Duodenal mucosa (tissue), 2 donors: Measurements from ENCODE around the gene SMYD5.

Experiments used
- H3K27ac ChIP-seq: one replicate; pipeline ENCODE4 v1.7.0; 2013; ENCODE audit warnings: low read depth, low read length
- H3K27me3 ChIP-seq, 2 donors: one replicate each; pipeline ENCODE4 v1.7.0; 2013; ENCODE audit warnings: low read length in 2 of 2, control low read depth in 1 of 2; ENCODE audit not compliant: insufficient read depth in 2 of 2, control insufficient read depth in 1 of 2
- H3K36me3 ChIP-seq, 2 donors: one replicate each; pipeline ENCODE4 v1.7.0; 2013; ENCODE audit warnings: low read length in 2 of 2, control low read depth in 1 of 2; ENCODE audit not compliant: insufficient read depth in 2 of 2, control insufficient read depth in 1 of 2
- H3K4me1 ChIP-seq, 2 donors: one replicate each; pipeline ENCODE4 v1.7.0; 2013; ENCODE audit warnings: low read length in 2 of 2, control low read depth in 1 of 2; ENCODE audit not compliant: insufficient read depth in 2 of 2, control insufficient read depth in 1 of 2
- H3K4me3 ChIP-seq, 2 donors: one replicate each; pipeline ENCODE4 v1.7.0; 2013; ENCODE audit warnings: low read length in 2 of 2, low read depth in 1 of 2
- H3K9ac ChIP-seq, 2 donors: one replicate each; pipeline ENCODE4 v1.7.0; 2013; ENCODE audit warnings: low read length in 2 of 2, low read depth in 1 of 2
- H3K9me3 ChIP-seq, 2 donors: one replicate each; pipeline ENCODE4 v1.7.0; 2013; ENCODE audit warnings: low read length in 2 of 2, control low read depth in 1 of 2; ENCODE audit not compliant: control insufficient read depth in 1 of 2

Gene SMYD5

GRCh38 chr2:73205611-73206010 is 8.4 kb upstream of the SMYD5 start:
- Histone ChIP-seq H3K9me3 (no peaks in the 10 kb centered on the region), H3K9ac (no peak overlapping the region), H3K27me3 (peaks cover 31 to 37% of the 10 kb centered on the region in 2 donors), H3K36me3 (no peaks in the 10 kb centered on the region), H3K4me1 (peaks cover 0 to 9% of the 10 kb centered on the region in 2 donors), H3K4me3 (no peak overlapping the region), H3K27ac (no peak overlapping the region)

- Histone ChIP-seq H3K9me3 (no peaks in the 10 kb centered on the region), H3K27me3 (peaks cover 11 to 15% of the 10 kb centered on the region in 2 donors), H3K4me3 (no peak overlapping the region), H3K4me1 (peaks cover 2 to 7% of the 10 kb centered on the region in 2 donors), H3K36me3 (no peaks in the 10 kb centered on the region), H3K9ac (no peak overlapping the region), H3K27ac (no peak overlapping the region)
Observed at GRCh38 chr2:73208258-73208657, 5.8 kb upstream of the SMYD5 start.

GRCh38 chr2:73210019-73210418 is 4.0 kb upstream of the SMYD5 start:
- H3K27me3 ChIP-seq, result peaks cover 0 to 5% of the 10 kb centered on the region in 2 donors
- H3K4me1 ChIP-seq, result peaks cover 7 to 12% of the 10 kb centered on the region in 2 donors
- H3K27ac ChIP-seq, result no peak overlapping the region
- no peaks in the 10 kb centered on the region for H3K36me3 ChIP-seq
- H3K9ac ChIP-seq, result no peak overlapping the region
- H3K4me3 ChIP-seq, result no peak overlapping the region
- no peaks in the 10 kb centered on the region for H3K9me3 ChIP-seq

GRCh38 chr2:73210696-73211095 is 3.3 kb upstream of the SMYD5 start:
- H3K9ac ChIP-seq, result no peak overlapping the region
- no peaks in the 10 kb centered on the region for H3K9me3 ChIP-seq
- H3K4me1 ChIP-seq, result peaks cover 12 to 16% of the 10 kb centered on the region in 2 donors
- no peak overlapping the region for H3K27ac ChIP-seq
- peaks cover 0 to 5% of the 10 kb centered on the region in 2 donors for H3K27me3 ChIP-seq
- no peak overlapping the region for H3K4me3 ChIP-seq
- H3K36me3 ChIP-seq, result no peaks in the 10 kb centered on the region

GRCh38 chr2:73212098-73212447 is 2.0 kb upstream of the SMYD5 start:
- no peak overlapping the region for H3K4me3 ChIP-seq
- peaks cover 13 to 16% of the 10 kb centered on the region in 2 donors for H3K4me1 ChIP-seq
- H3K9ac ChIP-seq, result no peak overlapping the region
- H3K36me3 ChIP-seq, result no peaks in the 10 kb centered on the region
- no peak overlapping the region for H3K27ac ChIP-seq
- peaks cover 0 to 5% of the 10 kb centered on the region in 2 donors for H3K27me3 ChIP-seq
- H3K9me3 ChIP-seq, result no peaks in the 10 kb centered on the region

GRCh38 chr2:73212448-73213176 is 1.4 kb upstream of the SMYD5 start:
- Histone ChIP-seq H3K27me3 (peaks cover 0 to 5% of the 10 kb centered on the region in 2 donors), H3K36me3 (no peaks in the 10 kb centered on the region), H3K4me1 (peaks cover 13 to 16% of the 10 kb centered on the region in 2 donors), H3K27ac (no peak overlapping the region), H3K9ac (no peak overlapping the region), H3K4me3 (no peak overlapping the region), H3K9me3 (no peaks in the 10 kb centered on the region)

GRCh38 chr2:73215254-73215653 is 1.2 kb downstream of the SMYD5 start:
- H3K4me3 ChIP-seq, result peak overlapping the region in 1 of 2 donors; percentile 85
- no peak overlapping the region for H3K27ac ChIP-seq
- H3K9ac ChIP-seq, result peak overlapping the region in 1 of 2 donors; percentile 55
- peaks cover 0 to 14% of the 10 kb centered on the region in 2 donors for H3K36me3 ChIP-seq
- H3K27me3 ChIP-seq, result no peaks in the 10 kb centered on the region
- peaks cover 13 to 16% of the 10 kb centered on the region in 2 donors for H3K4me1 ChIP-seq
- no peaks in the 10 kb centered on the region for H3K9me3 ChIP-seq

GRCh38 chr2:73217160-73217559 is 3.1 kb downstream of the SMYD5 start:
- Histone ChIP-seq H3K36me3 (peaks cover 0 to 32% of the 10 kb centered on the region in 2 donors), H3K4me3 (no peak overlapping the region), H3K27me3 (no peaks in the 10 kb centered on the region), H3K27ac (no peak overlapping the region), H3K9ac (no peak overlapping the region), H3K9me3 (no peaks in the 10 kb centered on the region), H3K4me1 (peaks cover 13 to 16% of the 10 kb centered on the region in 2 donors)

GRCh38 chr2:73217826-73218225 is 3.8 kb downstream of the SMYD5 start:
- H3K27me3 ChIP-seq, result no peaks in the 10 kb centered on the region
- H3K27ac ChIP-seq, result no peak overlapping the region
- H3K4me1 ChIP-seq, result peaks cover 9 to 16% of the 10 kb centered on the region in 2 donors
- H3K9me3 ChIP-seq, result no peaks in the 10 kb centered on the region
- H3K36me3 ChIP-seq, result peaks cover 0 to 39% of the 10 kb centered on the region in 2 donors
- no peak overlapping the region for H3K4me3 ChIP-seq
- no peak overlapping the region for H3K9ac ChIP-seq

GRCh38 chr2:73218298-73218697 is 4.3 kb downstream of the SMYD5 start:
- Histone ChIP-seq H3K27me3 (no peaks in the 10 kb centered on the region), H3K4me1 (peaks cover 6 to 14% of the 10 kb centered on the region in 2 donors), H3K4me3 (no peak overlapping the region), H3K36me3 (peaks cover 0 to 43% of the 10 kb centered on the region in 2 donors), H3K9me3 (no peaks in the 10 kb centered on the region), H3K9ac (no peak overlapping the region), H3K27ac (no peak overlapping the region)
